Loucy (cell line): ENCODE data around the gene DSC2.

ENCODE experiments used
- H2AFZ ChIP-seq: fragments of 200-600 bp; sonication (generic); 2 replicates; pipeline ENCODE4 v1.6.0; 2016; ENCODE audit warnings: antibody characterized with exemption, mild to moderate bottlenecking, low read length, moderate library complexity
- H3F3A ChIP-seq: fragments of 200-600 bp; 2 replicates; pipeline ENCODE4 v1.6.0; 2016; ENCODE audit warnings: antibody characterized with exemption, low read depth, mild to moderate bottlenecking
- H3K27me3 ChIP-seq: fragments of 200-600 bp; sonication (generic); 2 replicates; pipeline ENCODE4 v1.6.1; 2014; ENCODE audit warnings: low read length, mild to moderate bottlenecking; ENCODE audit not compliant: insufficient read depth, poor library complexity, severe bottlenecking
- H3K36me3 ChIP-seq: fragments of 200-600 bp; sonication (generic); 2 replicates; pipeline ENCODE4 v1.6.1; 2016; ENCODE audit warnings: low read length; ENCODE audit not compliant: insufficient read depth
- H3K4me1 ChIP-seq: fragments of 200-600 bp; sonication (generic); 2 replicates; pipeline ENCODE4 v1.5.1; 2014; ENCODE audit warnings: low read length, mild to moderate bottlenecking; ENCODE audit not compliant: insufficient read depth, poor library complexity, severe bottlenecking
- H3K4me2 ChIP-seq: fragments of 200-600 bp; sonication (generic); 2 replicates; pipeline ENCODE4 v1.6.0; 2014; ENCODE audit warnings: antibody characterized with exemption, low read length, low read depth, mild to moderate bottlenecking; ENCODE audit not compliant: poor library complexity, severe bottlenecking
- H3K4me3 ChIP-seq: fragments of 200-600 bp; sonication (generic); 2 replicates; pipeline ENCODE4 v1.5.1; 2014; ENCODE audit warnings: low read length, mild to moderate bottlenecking, mixed read lengths; ENCODE audit not compliant: poor library complexity, severe bottlenecking
- H3K79me2 ChIP-seq: fragments of 200-600 bp; sonication (generic); 2 replicates; pipeline ENCODE4 v1.6.1; 2014; ENCODE audit warnings: low read length; ENCODE audit not compliant: insufficient read depth
- H3K9ac ChIP-seq: fragments of 200-600 bp; sonication (generic); 2 replicates; pipeline ENCODE4 v1.6.0; 2014; ENCODE audit warnings: mild to moderate bottlenecking, low read depth, low read length, moderate library complexity; ENCODE audit not compliant: poor library complexity, severe bottlenecking
- H3K9me2 ChIP-seq: fragments of 200-600 bp; sonication (generic); replicated peaks from 2 replicates; pipeline ENCODE4 v1.6.1; 2016; ENCODE audit warnings: low read depth, low read length, mixed read lengths
- H3K9me3 ChIP-seq: fragments of 200-600 bp; sonication (generic); 2 replicates; pipeline ENCODE4 v1.6.1; 2014; ENCODE audit warnings: mild to moderate bottlenecking, antibody characterized with exemption, low read length, low read depth; ENCODE audit not compliant: insufficient read depth
- H4K20me1 ChIP-seq: fragments of 200-600 bp; sonication (generic); 2 replicates; pipeline ENCODE4 v1.6.0; 2014; ENCODE audit warnings: antibody characterized with exemption, low read length, mild to moderate bottlenecking; ENCODE audit not compliant: insufficient read depth, poor library complexity, severe bottlenecking
- CTCF ChIP-seq: fragments of 200-600 bp; sonication (generic); conservative IDR thresholded peaks from 2 replicates; pipeline ENCODE4 v1.5.1; 2014; ENCODE audit warnings: mild to moderate bottlenecking, antibody characterized with exemption, low read length
- EZH2phosphoT487 ChIP-seq: fragments of 200-600 bp; IDR thresholded peaks from 2 replicates; pipeline ENCODE4 v1.6.1; 2018; ENCODE audit warnings: antibody characterized with exemption, mild to moderate bottlenecking, moderate library complexity, borderline replicate concordance

The DSC2 gene

GRCh38 chr18:31048216-31048615 lies 54.0 kb downstream of the DSC2 start:
- TF ChIP-seq CTCF (no peak), EZH2phosphoT487 (no peak)

GRCh38 chr18:31046916-31047315 lies 55.3 kb downstream of the DSC2 start:
- Histone ChIP-seq H3K9me2 (no peaks in the 10 kb centered on the region), H3K36me3 (no peaks in the 10 kb centered on the region), H3K4me1 (no peaks in the 10 kb centered on the region), H3K9me3 (no peaks in the 10 kb centered on the region; the same call in 1 of the 2 replicates), H3K9ac (no peak overlapping the region), H2AFZ (no peak overlapping the region), H4K20me1 (no peaks in the 10 kb centered on the region), H3K27me3 (no peaks in the 10 kb centered on the region), H3F3A (no peaks in the 10 kb centered on the region), H3K4me3 (no peak overlapping the region), H3K79me2 (no peaks in the 10 kb centered on the region), H3K4me2 (no peak overlapping the region)
- no peak for TF ChIP-seq EZH2phosphoT487
- TF ChIP-seq CTCF: no peak

More at GRCh38 chr18:31048216-31048615, 54.0 kb downstream of the DSC2 start:
- no peaks in the 10 kb centered on the region for H3K9me2 ChIP-seq
- no peaks in the 10 kb centered on the region for H3K9me3 ChIP-seq
- H2AFZ ChIP-seq: no peak overlapping the region
- H3K79me2 ChIP-seq: no peaks in the 10 kb centered on the region
- no peak overlapping the region for H3K9ac ChIP-seq
- no peak overlapping the region for H3K4me2 ChIP-seq
- no peaks in the 10 kb centered on the region for H3K4me1 ChIP-seq
- no peaks in the 10 kb centered on the region for H3F3A ChIP-seq
- H3K27me3 ChIP-seq: no peaks in the 10 kb centered on the region
- H3K36me3 ChIP-seq: no peaks in the 10 kb centered on the region
- H4K20me1 ChIP-seq: no peaks in the 10 kb centered on the region
- H3K4me3 ChIP-seq: no peak overlapping the region

- no peak overlapping the region for H3K4me3 ChIP-seq
- H3K4me1 ChIP-seq: no peaks in the 10 kb centered on the region
- H3K9me2 ChIP-seq: no peaks in the 10 kb centered on the region
- H3F3A ChIP-seq: no peaks in the 10 kb centered on the region
- H2AFZ ChIP-seq: no peak overlapping the region
- no peaks in the 10 kb centered on the region for H3K27me3 ChIP-seq
- H3K36me3 ChIP-seq: no peaks in the 10 kb centered on the region
- H3K4me2 ChIP-seq: no peak overlapping the region
- TF ChIP-seq EZH2phosphoT487 (no peak), CTCF (no peak)
- no peaks in the 10 kb centered on the region for H3K79me2 ChIP-seq
- no peaks in the 10 kb centered on the region for H4K20me1 ChIP-seq
- H3K9ac ChIP-seq: no peak overlapping the region
- no peaks in the 10 kb centered on the region; the same call in 1 of the 2 replicates for H3K9me3 ChIP-seq
These were observed 56.6 kb downstream of the DSC2 start for GRCh38 chr18:31045599-31045998.
